ENCODE measurements around the gene SP1.

Gene SP1

GRCh38 chr12:53441040-53441833 lies 61.3 kb downstream of the SP1 start, which contains the start of gene PRR13 (continued):
- TF ChIP-seq PRDM10 (tag by site-specific recombination; IDR thresholded peaks at IDR 0.05) (peak; percentile 78), ZNF529 (tag by site-specific recombination; IDR thresholded peaks at IDR 0.05; ENCODE audit: insufficient replicate concordance) (no peak), ZNF223 (tag by site-specific recombination; IDR thresholded peaks at IDR 0.05) (no peak), ZBTB10 (tag by site-specific recombination; IDR thresholded peaks at IDR 0.05) (no peak), ZBTB44 (tag by site-specific recombination; IDR thresholded peaks at IDR 0.05) (peak; percentile 48; the same call in 1 of the 2 replicates), ZBTB26 (tag by site-specific recombination; optimal IDR thresholded peaks at IDR 0.05) (no peak), ZNF658 (tag by site-specific recombination; IDR thresholded peaks at IDR 0.05) (no peak), ZNF510 (tag by site-specific recombination; IDR thresholded peaks at IDR 0.05; ENCODE audit: insufficient replicate concordance) (no peak), RBAK (tag by site-specific recombination; IDR thresholded peaks at IDR 0.05) (no peak), YY2 (tag by site-specific recombination; IDR thresholded peaks at IDR 0.05) (peak; percentile 89), PRDM2 (tag by site-specific recombination; IDR thresholded peaks at IDR 0.05; ENCODE audit: borderline replicate concordance) (no peak), ZNF341 (tag by site-specific recombination; IDR thresholded peaks at IDR 0.05; ENCODE audit: low read depth) (peak; percentile 70), GLIS1 (tag by site-specific recombination; IDR thresholded peaks at IDR 0.05) (no peak), ZNF335 (tag by site-specific recombination; conservative IDR thresholded peaks at IDR 0.05) (no peak; the same call in none of the 2 replicates), ZNF148 (tag by site-specific recombination; IDR thresholded peaks at IDR 0.05; ENCODE audit: borderline replicate concordance) (no peak), ZNF600 (tag by site-specific recombination; IDR thresholded peaks at IDR 0.05) (0 out of 2 replicates have a peak, but pooled peaks have one; percentile 38), ZNF398 (tag by site-specific recombination; IDR thresholded peaks at IDR 0.05) (no peak)

Data from HEK293 (cell line).